Endothelial cell of coronary artery (primary cell): ENCODE results near the gene ZNF561. TPM values are rescaled to one million over a fixed set of nuclear protein-coding genes. Genes with fewer than 3 reads are reported as not detected.

ENCODE experiments used
- total RNA-seq: library from RNA; depleted of rRNA; stranded (reverse); fragments of >200 nt; gene quantifications from 2 replicates; pipeline ENCODE4 v1.2.3, GENCODE V29; 2014

Gene ZNF561
- total RNA-seq = 27.2 and 50.5 TPM in 2 replicates

GRCh38 chr19:9621156-9622037, at the start of gene ZNF561:
ZNF561 (minus strand) TSS chr19:9621232; CDS start chr19:9619456, 1,776 bp downstream.

GRCh38 chr19:9584073-9584833, 36.8 kb downstream of the ZNF561 start, which contains the start of gene ZNF121:
ZNF121 (minus strand) TSS chr19:9584504; CDS start chr19:9568097, 16,407 bp downstream.

Other genes with a start within 250 kb of the ZNF561 start
- 8.3 and 8.7 TPM in 2 replicates for gene ZNF266, start 185.7 kb downstream of the ZNF561 start, total RNA-seq
- under 0.01 and 0.47 TPM in 2 replicates for gene ZNF560, start 122.6 kb downstream of the ZNF561 start, total RNA-seq
- 17.0 and 18.6 TPM in 2 replicates for gene ZNF426, start 82.6 kb downstream of the ZNF561 start, total RNA-seq
- gene ZNF121, start 36.7 kb downstream of the ZNF561 start, total RNA-seq = 34.4 and 41.8 TPM in 2 replicates
- gene ZNF562, start 53.9 kb upstream of the ZNF561 start, total RNA-seq = 17.3 and 27.2 TPM in 2 replicates
- gene ZNF846, start 147.5 kb upstream of the ZNF561 start, total RNA-seq = 5.7 and 7.8 TPM in 2 replicates
- gene FBXL12, start 197.8 kb upstream of the ZNF561 start, total RNA-seq = 7.4 and 9.3 TPM in 2 replicates
- gene UBL5, start 206.7 kb upstream of the ZNF561 start, total RNA-seq = 169 and 257 TPM in 2 replicates
- gene PIN1, start 214.1 kb upstream of the ZNF561 start, total RNA-seq = 104 and 114 TPM in 2 replicates